Measurements from ENCODE around the gene PDE7B. TPM values are rescaled to one million over a fixed set of nuclear protein-coding genes. Genes with fewer than 3 reads are reported as not detected.
A peak's percentile ranks its signal among the peaks of the same experiment; 100 is the strongest.
"Not testable (repeated sequence)": the region's sequence is repeated elsewhere in the genome, so short reads cannot be mapped to it uniquely, and the experiment has no call there.

PDE7B gene
- total RNA-seq, 1 donor from 2014 or later: 13.6 TPM

- Histone ChIP-seq H3K36me3 (ENCODE audit: control insufficient read depth in 3 of 3, insufficient read depth in 3 of 3, low read length in 3 of 3) (no peaks in the 10 kb centered on the region), H3K9ac (ENCODE audit: low read depth in 1 of 3, low read length in 3 of 3) (no peak overlapping the region), H3K4me3 (ENCODE audit: low read length in 3 of 3) (no peak overlapping the region), H3K9me3 (ENCODE audit: control insufficient read depth in 3 of 3, low read length in 3 of 3) (no peaks in the 10 kb centered on the region), H3K27ac (ENCODE audit: low read depth, low read length) (peak overlapping the region; percentile 19), H3K4me1 (ENCODE audit: control insufficient read depth in 3 of 3, insufficient read depth in 3 of 3, low read length in 3 of 3) (no peaks in the 10 kb centered on the region), H3K27me3 (ENCODE audit: control insufficient read depth in 3 of 3, insufficient read depth in 3 of 3, low read length in 3 of 3) (no peaks in the 10 kb centered on the region)
Measured at GRCh38 chr6:136095986-136096385, 244.5 kb downstream of the PDE7B start.

- no peak overlapping the region for H3K9ac ChIP-seq (ENCODE audit: low read depth in 1 of 3, low read length in 3 of 3)
- no peak overlapping the region for H3K4me3 ChIP-seq (ENCODE audit: low read length in 3 of 3)
- H3K4me1 ChIP-seq (ENCODE audit: control insufficient read depth in 3 of 3, insufficient read depth in 3 of 3, low read length in 3 of 3): peaks cover 8 to 21% (median 19%) of the 10 kb centered on the region in 3 donors
- H3K9me3 ChIP-seq (ENCODE audit: control insufficient read depth in 3 of 3, low read length in 3 of 3): no peaks in the 10 kb centered on the region
- H3K27ac ChIP-seq (ENCODE audit: low read depth, low read length): peak overlapping the region; percentile 48
- H3K36me3 ChIP-seq (ENCODE audit: control insufficient read depth in 3 of 3, insufficient read depth in 3 of 3, low read length in 3 of 3): no peaks in the 10 kb centered on the region
- no peaks in the 10 kb centered on the region for H3K27me3 ChIP-seq (ENCODE audit: control insufficient read depth in 3 of 3, insufficient read depth in 3 of 3, low read length in 3 of 3)
Measured at GRCh38 chr6:136102991-136103688, 251.6 kb downstream of the PDE7B start.

- peak overlapping the region; percentile 48 for H3K27ac ChIP-seq (ENCODE audit: low read depth, low read length)
- no peaks in the 10 kb centered on the region for H3K36me3 ChIP-seq (ENCODE audit: control insufficient read depth in 3 of 3, insufficient read depth in 3 of 3, low read length in 3 of 3)
- peak overlapping the region in 1 of 3 donors; percentile 26 for H3K9ac ChIP-seq (ENCODE audit: low read depth in 1 of 3, low read length in 3 of 3)
- peaks cover 8 to 21% (median 19%) of the 10 kb centered on the region in 3 donors for H3K4me1 ChIP-seq (ENCODE audit: control insufficient read depth in 3 of 3, insufficient read depth in 3 of 3, low read length in 3 of 3)
- peak overlapping the region in 1 of 3 donors; percentile 55 for H3K4me3 ChIP-seq (ENCODE audit: low read length in 3 of 3)
- H3K9me3 ChIP-seq (ENCODE audit: control insufficient read depth in 3 of 3, low read length in 3 of 3): no peaks in the 10 kb centered on the region
- H3K27me3 ChIP-seq (ENCODE audit: control insufficient read depth in 3 of 3, insufficient read depth in 3 of 3, low read length in 3 of 3): no peaks in the 10 kb centered on the region
Measured at GRCh38 chr6:136103763-136104311, 252.3 kb downstream of the PDE7B start.

GRCh38 chr6:136104556-136104955 lies 253.1 kb downstream of the PDE7B start:
- no peaks in the 10 kb centered on the region for H3K27me3 ChIP-seq (ENCODE audit: control insufficient read depth in 3 of 3, insufficient read depth in 3 of 3, low read length in 3 of 3)
- peaks cover 8 to 21% (median 19%) of the 10 kb centered on the region in 3 donors for H3K4me1 ChIP-seq (ENCODE audit: control insufficient read depth in 3 of 3, insufficient read depth in 3 of 3, low read length in 3 of 3)
- peak overlapping the region; percentile 48 for H3K27ac ChIP-seq (ENCODE audit: low read depth, low read length)
- no peak overlapping the region for H3K9ac ChIP-seq (ENCODE audit: low read depth in 1 of 3, low read length in 3 of 3)
- peaks cover 0 to 3% (median 0%) of the 10 kb centered on the region in 3 donors for H3K36me3 ChIP-seq (ENCODE audit: control insufficient read depth in 3 of 3, insufficient read depth in 3 of 3, low read length in 3 of 3)
- no peaks in the 10 kb centered on the region for H3K9me3 ChIP-seq (ENCODE audit: control insufficient read depth in 3 of 3, low read length in 3 of 3)
- H3K4me3 ChIP-seq (ENCODE audit: low read length in 3 of 3): no peak overlapping the region

GRCh38 chr6:136105797-136106196 lies 254.3 kb downstream of the PDE7B start:
- not testable (repeated sequence) for H3K9me3 ChIP-seq (ENCODE audit: control insufficient read depth in 3 of 3, low read length in 3 of 3); H3K27me3 ChIP-seq (ENCODE audit: control insufficient read depth in 3 of 3, insufficient read depth in 3 of 3, low read length in 3 of 3); H3K9ac ChIP-seq (ENCODE audit: low read depth in 1 of 3, low read length in 3 of 3); H3K36me3 ChIP-seq (ENCODE audit: control insufficient read depth in 3 of 3, insufficient read depth in 3 of 3, low read length in 3 of 3); H3K27ac ChIP-seq (ENCODE audit: low read depth, low read length); H3K4me3 ChIP-seq (ENCODE audit: low read length in 3 of 3)
- peaks cover 8 to 21% (median 19%) of the 10 kb centered on the region in 3 donors for H3K4me1 ChIP-seq (ENCODE audit: control insufficient read depth in 3 of 3, insufficient read depth in 3 of 3, low read length in 3 of 3)

GRCh38 chr6:136108361-136108945 lies 257.0 kb downstream of the PDE7B start:
- peaks cover 0 to 4% (median 0%) of the 10 kb centered on the region in 3 donors for H3K36me3 ChIP-seq (ENCODE audit: control insufficient read depth in 3 of 3, insufficient read depth in 3 of 3, low read length in 3 of 3)
- peaks cover 6 to 12% (median 11%) of the 10 kb centered on the region in 3 donors for H3K4me1 ChIP-seq (ENCODE audit: control insufficient read depth in 3 of 3, insufficient read depth in 3 of 3, low read length in 3 of 3)
- H3K9me3 ChIP-seq (ENCODE audit: control insufficient read depth in 3 of 3, low read length in 3 of 3): no peaks in the 10 kb centered on the region
- H3K27ac ChIP-seq (ENCODE audit: low read depth, low read length): peak overlapping the region; percentile 7
- no peak overlapping the region for H3K4me3 ChIP-seq (ENCODE audit: low read length in 3 of 3)
- no peak overlapping the region for H3K9ac ChIP-seq (ENCODE audit: low read depth in 1 of 3, low read length in 3 of 3)
- no peaks in the 10 kb centered on the region for H3K27me3 ChIP-seq (ENCODE audit: control insufficient read depth in 3 of 3, insufficient read depth in 3 of 3, low read length in 3 of 3)

GRCh38 chr6:136111831-136112230 lies 260.3 kb downstream of the PDE7B start:
- H3K27me3 ChIP-seq (ENCODE audit: control insufficient read depth in 3 of 3, insufficient read depth in 3 of 3, low read length in 3 of 3): no peaks in the 10 kb centered on the region
- H3K27ac ChIP-seq (ENCODE audit: low read depth, low read length): no peak overlapping the region
- H3K36me3 ChIP-seq (ENCODE audit: control insufficient read depth in 3 of 3, insufficient read depth in 3 of 3, low read length in 3 of 3): peaks cover 0 to 4% (median 2%) of the 10 kb centered on the region in 3 donors
- H3K4me3 ChIP-seq (ENCODE audit: low read length in 3 of 3): no peak overlapping the region
- H3K9ac ChIP-seq (ENCODE audit: low read depth in 1 of 3, low read length in 3 of 3): no peak overlapping the region
- H3K9me3 ChIP-seq (ENCODE audit: control insufficient read depth in 3 of 3, low read length in 3 of 3): no peaks in the 10 kb centered on the region
- H3K4me1 ChIP-seq (ENCODE audit: control insufficient read depth in 3 of 3, insufficient read depth in 3 of 3, low read length in 3 of 3): peaks cover 0 to 6% (median 3%) of the 10 kb centered on the region in 3 donors

GRCh38 chr6:136112262-136112661 lies 260.8 kb downstream of the PDE7B start:
- H3K9me3 ChIP-seq (ENCODE audit: control insufficient read depth in 3 of 3, low read length in 3 of 3): no peaks in the 10 kb centered on the region
- peaks cover 0 to 6% (median 3%) of the 10 kb centered on the region in 3 donors for H3K4me1 ChIP-seq (ENCODE audit: control insufficient read depth in 3 of 3, insufficient read depth in 3 of 3, low read length in 3 of 3)
- H3K27ac ChIP-seq (ENCODE audit: low read depth, low read length): no peak overlapping the region
- H3K27me3 ChIP-seq (ENCODE audit: control insufficient read depth in 3 of 3, insufficient read depth in 3 of 3, low read length in 3 of 3): no peaks in the 10 kb centered on the region
- peaks cover 0 to 4% (median 2%) of the 10 kb centered on the region in 3 donors for H3K36me3 ChIP-seq (ENCODE audit: control insufficient read depth in 3 of 3, insufficient read depth in 3 of 3, low read length in 3 of 3)
- H3K4me3 ChIP-seq (ENCODE audit: low read length in 3 of 3): no peak overlapping the region
- no peak overlapping the region for H3K9ac ChIP-seq (ENCODE audit: low read depth in 1 of 3, low read length in 3 of 3)

GRCh38 chr6:136113736-136114173 lies 262.3 kb downstream of the PDE7B start:
- H3K4me1 ChIP-seq (ENCODE audit: control insufficient read depth in 3 of 3, insufficient read depth in 3 of 3, low read length in 3 of 3): peaks cover 0 to 6% (median 3%) of the 10 kb centered on the region in 3 donors
- H3K4me3 ChIP-seq (ENCODE audit: low read length in 3 of 3): no peak overlapping the region
- H3K27me3 ChIP-seq (ENCODE audit: control insufficient read depth in 3 of 3, insufficient read depth in 3 of 3, low read length in 3 of 3): no peaks in the 10 kb centered on the region
- H3K27ac ChIP-seq (ENCODE audit: low read depth, low read length): no peak overlapping the region
- H3K9ac ChIP-seq (ENCODE audit: low read depth in 1 of 3, low read length in 3 of 3): peak overlapping the region in 1 of 3 donors; percentile 4
- no peaks in the 10 kb centered on the region for H3K9me3 ChIP-seq (ENCODE audit: control insufficient read depth in 3 of 3, low read length in 3 of 3)
- H3K36me3 ChIP-seq (ENCODE audit: control insufficient read depth in 3 of 3, insufficient read depth in 3 of 3, low read length in 3 of 3): peaks cover 0 to 4% (median 2%) of the 10 kb centered on the region in 3 donors

- H3K4me3 ChIP-seq (ENCODE audit: low read length in 3 of 3): no peak overlapping the region
- no peaks in the 10 kb centered on the region for H3K27me3 ChIP-seq (ENCODE audit: control insufficient read depth in 3 of 3, insufficient read depth in 3 of 3, low read length in 3 of 3)
- H3K27ac ChIP-seq (ENCODE audit: low read depth, low read length): no peak overlapping the region
- H3K36me3 ChIP-seq (ENCODE audit: control insufficient read depth in 3 of 3, insufficient read depth in 3 of 3, low read length in 3 of 3): peaks cover 0 to 2% (median under 1%) of the 10 kb centered on the region in 3 donors
- no peak overlapping the region for H3K9ac ChIP-seq (ENCODE audit: low read depth in 1 of 3, low read length in 3 of 3)
- H3K4me1 ChIP-seq (ENCODE audit: control insufficient read depth in 3 of 3, insufficient read depth in 3 of 3, low read length in 3 of 3): peaks cover 0 to 6% (median 3%) of the 10 kb centered on the region in 3 donors
- no peaks in the 10 kb centered on the region for H3K9me3 ChIP-seq (ENCODE audit: control insufficient read depth in 3 of 3, low read length in 3 of 3)
Measured at GRCh38 chr6:136114661-136115060, 263.2 kb downstream of the PDE7B start.
